CD14-positive monocyte (primary cell): Measurements from ENCODE around the gene GNG2. TPM values are rescaled to one million over a fixed set of nuclear protein-coding genes. Genes with fewer than 3 reads are reported as not detected.

ENCODE experiments used
- DNase-seq, 3 donors: peaks; one replicate each; pipeline ENCODE4 v3.0.0-alpha.2; 2011 to 2022
- H2AFZ ChIP-seq: 2 replicates; pipeline ENCODE4 v1.6.0; 2012; ENCODE audit warnings: mild to moderate bottlenecking, low read depth, low read length, inconsistent platforms; ENCODE audit not compliant: insufficient read depth, poor library complexity, severe bottlenecking
- H3K27ac ChIP-seq, 2 donors: 1 replicate in 1 of 2; 2 replicates in 1 of 2; pipeline ENCODE4 v1.5.1; 2012 to 2013; ENCODE audit warnings: low read length in 2 of 2, control low read depth in 1 of 2, inconsistent platforms in 1 of 2, low read depth in 1 of 2, mild to moderate bottlenecking in 1 of 2
- H3K27me3 ChIP-seq, 2 donors: one replicate each; pipeline versions ENCODE4 v1.6.0 to v1.6.1; 2011 to 2013; ENCODE audit warnings: low read length in 2 of 2; ENCODE audit not compliant: control insufficient read depth in 2 of 2, insufficient read depth in 2 of 2
- H3K36me3 ChIP-seq, 2 donors: replicated peaks in 1 of 2; 1 replicate in 1 of 2; 2 replicates in 1 of 2; pipeline versions ENCODE4 v1.5.1 to v1.6.1; 2012 to 2013; ENCODE audit warnings: low read length in 2 of 2, control low read depth in 1 of 2, inconsistent platforms in 1 of 2, mild to moderate bottlenecking in 1 of 2; ENCODE audit not compliant: insufficient read depth in 2 of 2, control insufficient read depth in 1 of 2
- H3K4me1 ChIP-seq, 2 donors: 1 replicate in 1 of 2; 2 replicates in 1 of 2; pipeline versions ENCODE4 v1.5.1 to v1.6.1; 2012 to 2013; ENCODE audit warnings: low read length in 2 of 2, control low read depth in 1 of 2, inconsistent platforms in 1 of 2, mild to moderate bottlenecking in 1 of 2, moderate library complexity in 1 of 2; ENCODE audit not compliant: insufficient read depth in 2 of 2, control insufficient read depth in 1 of 2
- H3K4me2 ChIP-seq: replicated peaks from 2 replicates; pipeline ENCODE3; 2012; ENCODE audit warnings: low read length, moderate library complexity, mild to moderate bottlenecking; ENCODE audit not compliant: poor library complexity, severe bottlenecking; ENCODE audit errors: extremely low read depth
- H3K4me3 ChIP-seq, 3 experiments: fragments of 200-600 bp in 1 of 3; sonication (generic) in 1 of 3; replicated peaks in 1 of 3; 1 replicate in 2 of 3; 2 replicates in 1 of 3; pipeline ENCODE4 v1.5.1; 2011 to 2013; ENCODE audit warnings: low read length in 3 of 3, mild to moderate bottlenecking in 3 of 3, control low read depth in 2 of 3, low read depth in 2 of 3, inconsistent platforms in 1 of 3, moderate library complexity in 1 of 3
- H3K79me2 ChIP-seq: 2 replicates; pipeline ENCODE4 v1.6.0; 2012; ENCODE audit warnings: mild to moderate bottlenecking, control low read depth, inconsistent platforms, low read length, moderate library complexity; ENCODE audit not compliant: insufficient read depth
- H3K9ac ChIP-seq: 2 replicates; pipeline ENCODE4 v1.6.0; 2017; ENCODE audit warnings: low read length, mild to moderate bottlenecking; ENCODE audit not compliant: insufficient read depth, poor library complexity, severe bottlenecking
- H3K9me3 ChIP-seq, 2 donors: replicated peaks in 1 of 2; 1 replicate in 1 of 2; 2 replicates in 1 of 2; pipeline versions ENCODE4 v1.5.1 to v1.6.1; 2012 to 2013; ENCODE audit warnings: low read length in 2 of 2, control low read depth in 1 of 2; ENCODE audit not compliant: control insufficient read depth in 1 of 2, insufficient read depth in 1 of 2
- H4K20me1 ChIP-seq: 2 replicates; pipeline ENCODE4 v1.6.0; 2012; ENCODE audit warnings: mild to moderate bottlenecking, low read length, control low read depth, moderate library complexity; ENCODE audit not compliant: insufficient read depth
- H3K27ac Mint-ChIP-seq, 7 donors: one replicate each; pipeline ENCODE4 v1.8.0; 2020; ENCODE audit warnings: mild to moderate bottlenecking in 7 of 7, mixed read lengths in 7 of 7, moderate library complexity in 6 of 7, inconsistent platforms in 2 of 7
- H3K27me3 Mint-ChIP-seq, 3 donors: one replicate each; pipeline ENCODE4 v1.8.0; 2021 to 2022; ENCODE audit warnings: low read depth in 3 of 3, mild to moderate bottlenecking in 3 of 3, mixed read lengths in 3 of 3, moderate library complexity in 3 of 3, inconsistent platforms in 1 of 3
- H3K36me3 Mint-ChIP-seq, 2 donors: one replicate each; pipeline ENCODE4 v1.8.0; 2020; ENCODE audit warnings: mixed read lengths in 2 of 2, inconsistent platforms in 1 of 2, mild to moderate bottlenecking in 1 of 2
- H3K4me1 Mint-ChIP-seq: one replicate; pipeline ENCODE4 v1.8.0; 2020; ENCODE audit warnings: mild to moderate bottlenecking, mixed read lengths
- H3K4me3 Mint-ChIP-seq, 2 donors: one replicate each; pipeline ENCODE4 v1.8.0; 2020; ENCODE audit warnings: mild to moderate bottlenecking in 2 of 2, mixed read lengths in 2 of 2, moderate library complexity in 1 of 2
- H3K9me3 Mint-ChIP-seq, 7 donors: one replicate each; pipeline ENCODE4 v1.8.0; 2020 to 2022; ENCODE audit warnings: mixed read lengths in 7 of 7, mild to moderate bottlenecking in 6 of 7, moderate library complexity in 6 of 7, inconsistent platforms in 2 of 7
- CTCF ChIP-seq: fragments of 200-600 bp; IDR thresholded peaks from one replicate; pipeline ENCODE4 v1.8.0; 2022; ENCODE audit warnings: antibody characterized with exemption, mild to moderate bottlenecking
- WGBS: methylation state at CpG from one replicate; pipeline ENCODE4 v1.1.5; 2013; ENCODE audit warnings: missing lambda C conversion rate; ENCODE audit not compliant: insufficient coverage; 5-methylcytosine and 5-hydroxymethylcytosine counted together
- intact Hi-C, 2 donors: fragments of 100-400 bp; cut with micrococcal nuclease; formaldehyde crosslinking; loops; one replicate each; pipeline versions ENCODE4 v1.15.0 to v1.15.1; 2023
- polyA plus RNA-seq, 3 donors: library from polyadenylated mRNA; depleted of rRNA in 1 of 3; unstranded in 2 of 3; stranded (reverse) in 1 of 3; fragments of 300-500 nt in 2 of 3; fragments of >200 nt in 1 of 3; fragmentation: Illumina TruSeq in 2 of 3; gene quantifications; 1 replicate in 2 of 3; 2 replicates in 1 of 3; pipeline ENCODE4 v1.2.3, GENCODE V29; 2012 to 2021

Gene GNG2
- polyA plus RNA-seq, 3 donors, result 42.7 to 151 (median 146) TPM

GRCh38 chr14:51954031-51954430 is 93.6 kb downstream of the GNG2 start:
- no peak overlapping the region for H2AFZ ChIP-seq
- H3K79me2 ChIP-seq, result no peaks in the 10 kb centered on the region
- H3K4me1 ChIP-seq, result no peaks in the 10 kb centered on the region
- DNase-seq, result no peak
- peaks cover 29% of the 10 kb centered on the region for H4K20me1 ChIP-seq
- TF ChIP-seq CTCF, result no peak
- Mint-ChIP-seq H3K36me3 (peaks cover 81 to 86% of the 10 kb centered on the region in 2 donors), H3K27me3 (no peaks in the 10 kb centered on the region), H3K27ac (peak overlapping the region in 2 of 7 donors; percentile 5 to 29), H3K4me1 (peaks cover 5% of the 10 kb centered on the region), H3K4me3 (no peak overlapping the region), H3K9me3 (peaks cover 2 to 15% (median 10%) of the 10 kb centered on the region in 7 donors)
- H3K27me3 ChIP-seq, result no peaks in the 10 kb centered on the region
- peaks cover under 1 to 7% of the 10 kb centered on the region in 2 donors for H3K9me3 ChIP-seq
- no peak overlapping the region for H3K27ac ChIP-seq
- peaks cover 57 to 95% of the 10 kb centered on the region in 2 donors for H3K36me3 ChIP-seq
- no peak overlapping the region for H3K9ac ChIP-seq
- WGBS, result no CpG with 5 or more reads among the region's 2 CpGs
- intact Hi-C loops, result no loop called here
- no peak overlapping the region for H3K4me2 ChIP-seq
- no peak overlapping the region for H3K4me3 ChIP-seq

- 80% methylated on average over 1 of the region's 3 CpGs for WGBS
- H3K4me2 ChIP-seq, result no peak overlapping the region
- H3K9me3 ChIP-seq, result peaks cover 7% of the 10 kb centered on the region in 2 donors
- DNase-seq, result no peak
- intact Hi-C loops, result no loop called here
- H3K9ac ChIP-seq, result no peak overlapping the region
- peaks cover 5% of the 10 kb centered on the region for H3K4me1 Mint-ChIP-seq
- H3K27me3 Mint-ChIP-seq, result no peaks in the 10 kb centered on the region
- no peak for TF ChIP-seq CTCF
- H3K36me3 Mint-ChIP-seq, result peaks cover 87 to 90% of the 10 kb centered on the region in 2 donors
- H3K27ac ChIP-seq, result no peak overlapping the region
- H2AFZ ChIP-seq, result no peak overlapping the region
- peaks cover 2 to 21% (median 10%) of the 10 kb centered on the region in 7 donors for H3K9me3 Mint-ChIP-seq
- H4K20me1 ChIP-seq, result peaks cover 33% of the 10 kb centered on the region
- no peak overlapping the region for H3K27ac Mint-ChIP-seq
- H3K27me3 ChIP-seq, result no peaks in the 10 kb centered on the region
- H3K4me3 Mint-ChIP-seq, result no peak overlapping the region
- H3K4me1 ChIP-seq, result no peaks in the 10 kb centered on the region
- no peak overlapping the region for H3K4me3 ChIP-seq
- peaks cover 57 to 98% of the 10 kb centered on the region in 2 donors for H3K36me3 ChIP-seq
- no peaks in the 10 kb centered on the region for H3K79me2 ChIP-seq
Observed at GRCh38 chr14:51954657-51955056, 94.2 kb downstream of the GNG2 start.
